Measurements from ENCODE around the gene TCHP.

The TCHP gene

DNA sequence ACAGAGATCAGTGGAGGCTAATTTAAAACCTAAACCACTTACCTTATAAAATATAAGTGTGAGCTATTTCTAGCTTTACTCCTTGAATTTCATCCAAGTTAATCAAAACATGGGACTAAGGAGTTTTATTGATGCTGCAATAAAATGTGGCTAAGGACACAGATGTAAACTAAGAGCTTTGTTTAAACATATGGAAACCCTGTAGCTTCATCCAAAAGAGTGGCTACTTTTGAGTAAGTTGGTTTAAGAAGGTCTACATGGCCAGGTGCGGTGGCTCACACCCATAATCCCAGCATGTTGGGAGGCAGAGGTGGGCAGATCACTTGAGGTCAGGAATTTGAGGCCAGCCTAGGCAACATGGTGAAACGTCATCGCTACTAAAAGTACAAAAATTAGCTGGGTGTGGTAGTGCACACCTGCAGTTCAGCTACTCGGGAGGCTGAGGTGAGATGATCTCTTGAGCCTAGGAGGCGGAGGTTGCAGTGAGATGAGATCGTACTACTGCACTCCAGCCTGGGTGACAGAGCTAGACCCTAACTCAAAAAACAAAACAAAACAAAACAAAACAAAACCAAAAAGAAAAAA lies 40.4 kb downstream of the TCHP start:
- Histone ChIP-seq H3K9me3 (ENCODE audit: severe bottlenecking) (no peaks in the 10 kb centered on the region), H3K36me3 (peaks cover 21% of the 10 kb centered on the region), H3K27me3 (ENCODE audit: insufficient read depth, low read depth, severe bottlenecking) (no peaks in the 10 kb centered on the region), H3K4me3 (ENCODE audit: low read depth, low read length) (no peak overlapping the region), H3K27ac (no peak overlapping the region)
- DNase-seq: no peak
- no peak for TF ChIP-seq CTCF (IDR thresholded peaks at IDR 0.05; ENCODE audit: low read depth, low read length)

- Histone ChIP-seq H3K9me3 (ENCODE audit: severe bottlenecking) (no peaks in the 10 kb centered on the region), H3K36me3 (peaks cover 17% of the 10 kb centered on the region), H3K27ac (no peak overlapping the region), H3K27me3 (ENCODE audit: insufficient read depth, low read depth, severe bottlenecking) (no peaks in the 10 kb centered on the region), H3K4me3 (ENCODE audit: low read depth, low read length) (no peak overlapping the region)
- no peak for TF ChIP-seq CTCF (IDR thresholded peaks at IDR 0.05; ENCODE audit: low read depth, low read length)
- DNase-seq: no peak
These were observed 43.7 kb downstream of the TCHP start for GRCh38 chr12:109943811-109944210.

DNA sequence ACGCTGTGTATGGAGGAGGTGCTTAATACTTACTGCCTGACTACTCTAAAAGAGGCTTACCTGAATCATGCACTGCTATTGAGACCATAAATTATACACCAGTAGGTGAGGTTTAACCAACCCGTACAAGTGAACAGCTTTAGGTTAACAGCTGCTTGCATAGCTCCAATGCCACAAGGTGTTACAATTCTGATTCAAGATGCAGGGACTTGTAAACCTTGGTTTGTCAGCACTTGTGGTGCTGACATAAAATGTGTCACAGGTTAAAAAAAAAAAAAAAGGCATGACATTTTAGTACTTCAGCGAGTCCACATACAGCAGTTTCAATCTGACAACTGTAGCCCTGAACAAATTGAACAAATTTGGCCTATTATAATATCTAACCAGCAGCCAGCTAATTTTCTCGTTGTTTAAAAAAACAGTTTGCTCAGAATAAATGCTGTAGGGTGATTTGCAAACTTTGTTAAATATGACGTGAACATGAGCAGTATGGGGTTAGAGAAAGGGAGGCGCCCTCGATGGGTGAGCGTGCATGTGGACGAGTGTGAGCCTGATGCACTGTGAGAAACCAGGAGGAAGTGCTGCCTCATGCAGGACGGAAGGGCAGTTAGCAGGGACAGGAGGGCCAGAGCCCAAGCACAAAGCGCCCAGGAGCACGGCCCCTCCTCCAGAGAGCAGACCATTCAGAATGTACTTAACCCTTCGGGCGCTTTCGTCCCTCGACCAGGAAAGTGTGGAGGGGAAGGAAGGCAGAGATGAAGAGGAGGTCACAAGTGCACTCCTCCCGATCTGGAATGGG lies 44.7 kb downstream of the TCHP start:
- peak; percentile 43 for TF ChIP-seq CTCF (IDR thresholded peaks at IDR 0.05; ENCODE audit: low read depth, low read length)
- Histone ChIP-seq H3K36me3 (peaks cover 18% of the 10 kb centered on the region), H3K27me3 (ENCODE audit: insufficient read depth, low read depth, severe bottlenecking) (no peaks in the 10 kb centered on the region), H3K27ac (no peak overlapping the region), H3K4me3 (ENCODE audit: low read depth, low read length) (no peak overlapping the region), H3K9me3 (ENCODE audit: severe bottlenecking) (no peaks in the 10 kb centered on the region)
- DNase-seq: peak; percentile 67

GRCh38 chr12:109946505-109946904 lies 46.4 kb downstream of the TCHP start:
- no peak overlapping the region for H3K27ac ChIP-seq
- H3K9me3 ChIP-seq (ENCODE audit: severe bottlenecking): no peaks in the 10 kb centered on the region
- TF ChIP-seq CTCF (IDR thresholded peaks at IDR 0.05; ENCODE audit: low read depth, low read length): no peak
- H3K36me3 ChIP-seq: peaks cover 34% of the 10 kb centered on the region
- DNase-seq: no peak
- no peaks in the 10 kb centered on the region for H3K27me3 ChIP-seq (ENCODE audit: insufficient read depth, low read depth, severe bottlenecking)
- no peak overlapping the region for H3K4me3 ChIP-seq (ENCODE audit: low read depth, low read length)

DNA sequence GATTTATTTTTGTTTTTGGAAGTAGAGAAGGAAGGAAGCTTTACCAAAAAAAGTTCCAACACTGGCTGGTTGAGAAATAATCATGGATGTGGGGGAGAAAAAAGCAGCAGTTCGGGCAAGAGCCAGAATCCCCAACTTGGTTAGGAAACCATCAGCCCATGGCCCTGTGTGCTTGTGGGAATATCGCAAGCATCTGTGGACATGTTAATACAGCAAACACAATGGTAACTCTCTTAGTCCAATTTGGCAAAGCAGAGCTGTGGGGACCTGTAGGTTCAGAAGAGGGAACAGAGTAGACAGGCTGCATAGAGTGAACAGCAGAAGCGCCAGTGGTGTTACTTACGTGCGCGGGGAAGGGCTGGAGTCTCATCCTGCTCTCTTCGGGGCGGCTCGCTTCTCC lies 46.8 kb downstream of the TCHP start:
- no peaks in the 10 kb centered on the region for H3K9me3 ChIP-seq (ENCODE audit: severe bottlenecking)
- no peak for TF ChIP-seq CTCF (IDR thresholded peaks at IDR 0.05; ENCODE audit: low read depth, low read length)
- DNase-seq: no peak
- H3K27ac ChIP-seq: no peak overlapping the region
- H3K36me3 ChIP-seq: peaks cover 38% of the 10 kb centered on the region
- no peak overlapping the region for H3K4me3 ChIP-seq (ENCODE audit: low read depth, low read length)
- H3K27me3 ChIP-seq (ENCODE audit: insufficient read depth, low read depth, severe bottlenecking): no peaks in the 10 kb centered on the region

Data from WERI-Rb-1 (cell line).